ENCODE measurements around the gene GRXCR2. TPM values are rescaled to one million over a fixed set of nuclear protein-coding genes. Genes with fewer than 3 reads are reported as not detected.

The GRXCR2 gene
- polyA plus RNA-seq, 1 donor from 2014 or later, result not detected

GRCh38 chr5:145856285-145856818, 16.5 kb downstream of the GRXCR2 start:
- H3K9me3 ChIP-seq (ENCODE audit: low read length), result no peaks in the 10 kb centered on the region
- no peak overlapping the region for H3K27ac ChIP-seq (ENCODE audit: low read length)
- H3K36me3 ChIP-seq (ENCODE audit: insufficient read depth, low read length), result no peaks in the 10 kb centered on the region
- peak overlapping the region; percentile 14 for H3K4me3 ChIP-seq (ENCODE audit: low read length)
- no peak for TF ChIP-seq EZH2 (IDR thresholded peaks at IDR 0.05; ENCODE audit: borderline replicate concordance, insufficient read depth, low read length, poor library complexity, severe bottlenecking)
- no peak for TF ChIP-seq POLR2AphosphoS5 (IDR thresholded peaks at IDR 0.05)
- no peak for TF ChIP-seq RAD21 (conservative IDR thresholded peaks at IDR 0.05)
- TF ChIP-seq TAF1 (IDR thresholded peaks at IDR 0.05; ENCODE audit: low read depth), result no peak
- TF ChIP-seq EP300 (conservative IDR thresholded peaks at IDR 0.05; ENCODE audit: poor library complexity, severe bottlenecking), result no peak
- no peak for TF ChIP-seq MXI1 (conservative IDR thresholded peaks at IDR 0.05; ENCODE audit: poor library complexity, severe bottlenecking)
- TF ChIP-seq REST (IDR thresholded peaks at IDR 0.05; ENCODE audit: borderline replicate concordance), result no peak
- TF ChIP-seq SMC3 (conservative IDR thresholded peaks at IDR 0.05; ENCODE audit: poor library complexity), result no peak
- no peak for TF ChIP-seq CTCF (IDR thresholded peaks at IDR 0.05; ENCODE audit: poor library complexity, severe bottlenecking)
- H3K79me2 ChIP-seq (replicated peaks; ENCODE audit: insufficient read depth, low read length), result no peaks in the 10 kb centered on the region
- no peak overlapping the region for H3K4me2 ChIP-seq (ENCODE audit: low read length)
- H3K9me2 ChIP-seq (ENCODE audit: insufficient read depth, low read length), result no peaks in the 10 kb centered on the region
- H3F3A ChIP-seq (ENCODE audit: insufficient read depth, low read length, poor library complexity, severe bottlenecking), result no peaks in the 10 kb centered on the region
- H3K27me3 ChIP-seq (ENCODE audit: insufficient read depth, low read depth, low read length), result no peaks in the 10 kb centered on the region
- no peaks in the 10 kb centered on the region for H4K20me1 ChIP-seq (ENCODE audit: insufficient read depth)
- no peak overlapping the region for H3K9ac ChIP-seq (ENCODE audit: low read length)
- no peak overlapping the region for H2AFZ ChIP-seq (ENCODE audit: low read depth, low read length)

- Histone ChIP-seq H3K9me3 (ENCODE audit: low read length) (no peaks in the 10 kb centered on the region), H3K27ac (ENCODE audit: low read length) (no peak overlapping the region), H3K4me2 (ENCODE audit: low read length) (no peak overlapping the region), H3K27me3 (ENCODE audit: insufficient read depth, low read depth, low read length) (no peaks in the 10 kb centered on the region), H4K20me1 (ENCODE audit: insufficient read depth) (no peaks in the 10 kb centered on the region), H3K4me3 (ENCODE audit: low read length) (no peak overlapping the region), H2AFZ (ENCODE audit: low read depth, low read length) (no peak overlapping the region), H3K9ac (ENCODE audit: low read length) (no peak overlapping the region), H3K9me2 (ENCODE audit: insufficient read depth, low read length) (no peaks in the 10 kb centered on the region), H3K79me2 (replicated peaks; ENCODE audit: insufficient read depth, low read length) (no peaks in the 10 kb centered on the region), H3K36me3 (ENCODE audit: insufficient read depth, low read length) (no peaks in the 10 kb centered on the region), H3F3A (ENCODE audit: insufficient read depth, low read length, poor library complexity, severe bottlenecking) (no peaks in the 10 kb centered on the region)
- no peak for TF ChIP-seq POLR2AphosphoS5 (IDR thresholded peaks at IDR 0.05)
- no peak for TF ChIP-seq MXI1 (conservative IDR thresholded peaks at IDR 0.05; ENCODE audit: poor library complexity, severe bottlenecking)
- TF ChIP-seq EZH2 (IDR thresholded peaks at IDR 0.05; ENCODE audit: borderline replicate concordance, insufficient read depth, low read length, poor library complexity, severe bottlenecking), result no peak
- TF ChIP-seq REST (IDR thresholded peaks at IDR 0.05; ENCODE audit: borderline replicate concordance), result no peak
- TF ChIP-seq CTCF (IDR thresholded peaks at IDR 0.05; ENCODE audit: poor library complexity, severe bottlenecking), result no peak
- TF ChIP-seq EP300 (conservative IDR thresholded peaks at IDR 0.05; ENCODE audit: poor library complexity, severe bottlenecking), result no peak
- no peak for TF ChIP-seq TAF1 (IDR thresholded peaks at IDR 0.05; ENCODE audit: low read depth)
- TF ChIP-seq SMC3 (conservative IDR thresholded peaks at IDR 0.05; ENCODE audit: poor library complexity), result no peak
- no peak for TF ChIP-seq RAD21 (conservative IDR thresholded peaks at IDR 0.05)
Measured at GRCh38 chr5:145855763-145856267, 17.0 kb downstream of the GRXCR2 start.

Measured in neural cell (in vitro differentiated cells).